K562 (cell line): Measurements from ENCODE around the gene RMI1. TPM values are rescaled to one million over a fixed set of nuclear protein-coding genes. Genes with fewer than 3 reads are reported as not detected.

Source experiments
- ATAC-seq: fragments of 200-7000 bp; cut with Tn5 transposase; 3 replicates; pipeline ENCODE4 v1.9.1; 2020; ENCODE audit warnings: moderate library complexity
- BruUV-seq: library from RNA; stranded (reverse); fragments of 400-500 nt; replicated peaks from 2 replicates; lab custom pipeline; 2021; lab: Mats Ljungman, UMichigan
- CTCF ChIA-PET: fragments of 300-600 bp; formaldehyde crosslinking; extraction: SDS; loops from one replicate; lab custom pipeline; 2021; ENCODE audit warnings: low intra/inter-chr PET ratio; lab: Yijun Ruan, JAX
- POLR2A ChIA-PET: fragments of 300-600, 350-650 bp; sonication (Branson Sonifier 250); formaldehyde crosslinking; extraction: SDS; loops from one replicate; lab custom pipeline; 2021; ENCODE audit warnings: antibody characterized with exemption, inconsistent platforms; lab: Yijun Ruan, JAX
- DNase-seq, 4 experiments: peaks; one replicate each; pipeline versions ENCODE4 v3.0.0 to v3.0.0-alpha.2; 2011 to 2018; ENCODE audit warnings: low spot score in 3 of 4, mixed read lengths in 3 of 4; ENCODE audit errors: extremely low read depth in 1 of 4
- FAIRE-seq: peaks from 2 replicates; lab custom pipeline; 2011; peaks lifted over from hg19 to GRCh38; lab: Jason Lieb, UNC
- H2AFZ ChIP-seq: 2 replicates; pipeline ENCODE4 v1.6.0; 2011; ENCODE audit warnings: low read depth, low read length, control low read depth, inconsistent platforms
- H3K27ac ChIP-seq: fragments of 200-600 bp; 3 replicates; pipeline ENCODE4 v1.8.0; 2011; ENCODE audit warnings: low read depth, mild to moderate bottlenecking, control low read depth, inconsistent platforms, low read length, moderate library complexity, mixed read lengths; ENCODE audit errors: extremely low read depth
- H3K27me3 ChIP-seq, 2 experiments: fragments of 300-600 bp in 1 of 2; 2 replicates in 1 of 2; 3 replicates in 1 of 2; pipeline versions ENCODE4 v1.6.0 to v1.8.0; 2011; ENCODE audit warnings: inconsistent platforms in 2 of 2, low read length in 2 of 2, mild to moderate bottlenecking in 1 of 2, mixed read lengths in 1 of 2, moderate library complexity in 1 of 2; ENCODE audit not compliant: control insufficient read depth in 2 of 2, insufficient read depth in 2 of 2
- H3K36me3 ChIP-seq: fragments of 300-600 bp; 3 replicates; pipeline ENCODE4 v1.8.0; 2011; ENCODE audit warnings: mild to moderate bottlenecking, low read length, inconsistent platforms; ENCODE audit not compliant: control insufficient read depth, insufficient read depth
- H3K4me1 ChIP-seq, 2 experiments: fragments of 200-600 bp in 1 of 2; replicated peaks in 1 of 2; 2 replicates in 1 of 2; 3 replicates in 1 of 2; pipeline versions ENCODE4 v1.5.1 to v1.8.0; 2011; ENCODE audit warnings: inconsistent platforms in 2 of 2, low read length in 2 of 2, mild to moderate bottlenecking in 1 of 2, mixed read lengths in 1 of 2, moderate library complexity in 1 of 2; ENCODE audit not compliant: control insufficient read depth in 2 of 2, insufficient read depth in 2 of 2
- H3K4me2 ChIP-seq: 2 replicates; pipeline ENCODE4 v1.6.1; 2011; ENCODE audit warnings: low read length, control low read depth, inconsistent platforms, mixed read lengths; ENCODE audit not compliant: insufficient read depth
- H3K4me3 ChIP-seq: fragments of 200-600 bp; sonication (generic), shearing (Covaris generic); 2 replicates; pipeline ENCODE4 v1.5.1; 2016; ENCODE audit warnings: control low read depth, inconsistent platforms
- H3K79me2 ChIP-seq: fragments of 200-600 bp; 3 replicates; pipeline ENCODE4 v1.8.0; 2011; ENCODE audit warnings: low read length, inconsistent platforms; ENCODE audit not compliant: control insufficient read depth, insufficient read depth
- H3K9ac ChIP-seq, 2 experiments: 2 replicates each; pipeline versions ENCODE4 v1.6.0 to v1.6.1; 2011; ENCODE audit warnings: low read depth in 2 of 2, low read length in 2 of 2, control low read depth in 1 of 2, inconsistent platforms in 1 of 2, mild to moderate bottlenecking in 1 of 2, mixed read lengths in 1 of 2; ENCODE audit not compliant: insufficient read depth in 1 of 2
- H3K9me1 ChIP-seq: one replicate; pipeline ENCODE4 v1.6.0; 2011; ENCODE audit warnings: inconsistent platforms, mild to moderate bottlenecking, low read length, moderate library complexity; ENCODE audit not compliant: control insufficient read depth, insufficient read depth
- H3K9me3 ChIP-seq: replicated peaks from 2 replicates; pipeline ENCODE4 v1.5.1; 2011; ENCODE audit warnings: low read depth, low read length, inconsistent platforms; ENCODE audit not compliant: control insufficient read depth, insufficient read depth
- H4K20me1 ChIP-seq: replicated peaks from 2 replicates; pipeline ENCODE4 v1.6.1; 2011; ENCODE audit warnings: low read length, inconsistent platforms, mixed read lengths; ENCODE audit not compliant: control insufficient read depth, insufficient read depth
- CSDE1 ChIP-seq, 2 experiments: fragments of 450-650 bp; IDR thresholded peaks; 2 replicates each; pipeline ENCODE4 v1.6.1; 2016; ENCODE audit warnings: mild to moderate bottlenecking in 1 of 2
- HBP1 ChIP-seq: fragments of 450-650 bp; formaldehyde crosslinking; IDR thresholded peaks from 2 replicates; pipeline ENCODE4 v1.4.0; 2022; ENCODE audit warnings: missing genetic modification characterization
- MLX ChIP-seq, 2 experiments: fragments of 450-650 bp in 1 of 2; sonication (generic) in 1 of 2; formaldehyde crosslinking; conservative IDR thresholded peaks; 2 replicates each; pipeline versions ENCODE4 v1.4.0 to v1.8.1; 2020 to 2022; ENCODE audit warnings: mild to moderate bottlenecking in 1 of 2, missing genetic modification reagents in 1 of 2
- NCOR1 ChIP-seq: fragments of 450-650 bp; IDR thresholded peaks from 2 replicates; pipeline ENCODE4 v1.6.1; 2016; ENCODE audit warnings: mild to moderate bottlenecking, moderate library complexity
- RFX7 ChIP-seq: fragments of 250-450 bp; sonication (Bioruptor Pico); IDR thresholded peaks from 2 replicates; pipeline ENCODE4 v1.5.1; 2021; ENCODE audit warnings: mild to moderate bottlenecking
- THAP7 ChIP-seq: fragments of 250-450 bp; sonication (Bioruptor Pico); IDR thresholded peaks from 2 replicates; pipeline ENCODE4 v1.5.0; 2021
- ZC3H4 ChIP-seq: sonication (generic); formaldehyde crosslinking; IDR thresholded peaks from 2 replicates; pipeline ENCODE4 v1.9.0; 2021; ENCODE audit warnings: missing genetic modification reagents, borderline replicate concordance
- ZNF174 ChIP-seq: fragments of 250-450 bp; sonication (Bioruptor Pico); IDR thresholded peaks from 2 replicates; pipeline ENCODE4 v1.4.0; 2020; ENCODE audit warnings: mild to moderate bottlenecking
- ZNF696 ChIP-seq: fragments of 250-450 bp; sonication (Bioruptor Pico); conservative IDR thresholded peaks from 2 replicates; pipeline ENCODE4 v1.4.0; 2020; ENCODE audit warnings: mild to moderate bottlenecking, moderate library complexity
- WGBS: fragments of 100-300 bp; shearing (Covaris generic); methylation state at CpG from one replicate; pipeline ENCODE4 v1.1.6; 2016; ENCODE audit warnings: low coverage, mixed read lengths; ENCODE audit not compliant: insufficient coverage; ENCODE audit errors: missing lambda C conversion rate; 5-methylcytosine and 5-hydroxymethylcytosine counted together
- in situ Hi-C: fragments of 300-500 bp; cut with MboI; formaldehyde crosslinking; loops from 4 replicates; pipeline ENCODE4 v1.15.0; 2018; ENCODE audit warnings: inconsistent platforms, mixed read lengths
- intact Hi-C: fragments of 100-400 bp; cut with micrococcal nuclease; formaldehyde crosslinking; loops from 2 replicates; pipeline ENCODE4 v1.14.2; 2022
- polyA plus RNA-seq, 8 experiments: library from polyadenylated mRNA; depleted of rRNA in 4 of 8; stranded (reverse) in 5 of 8; unstranded in 3 of 8; fragments of >200 nt; fragmentation: Nextera tagmentation in 2 of 8; fragmentation: Illumina TruSeq in 1 of 8; extraction: Ambion mirVana in 2 of 8; extraction: Trizol in 1 of 8; gene quantifications; 2 replicates each; pipeline versions ENCODE4 v1.2.1 to v1.2.3, GENCODE V29; 2011 to 2014; ENCODE audit warnings: inconsistent platforms in 1 of 8, missing spikeins in 1 of 8
- total RNA-seq, 7 experiments: library from RNA; depleted of rRNA in 6 of 7; stranded (reverse); fragments of >200 nt in 6 of 7; fragmentation: Illumina TruSeq in 2 of 7; extraction: Trizol in 2 of 7; gene quantifications; 2 replicates each; pipeline versions ENCODE4 v1.2.1 to v1.2.3, GENCODE V29; 2011 to 2021; ENCODE audit warnings: low replicate concordance in 1 of 7

RMI1 gene
- total and polyA plus RNA-seq, 9 of the 15 experiments (the other 6 are each of a cell fraction or from before 2014, with no cell fraction given): 3.0 to 17.4 (median 10.6) TPM

- Histone ChIP-seq H4K20me1 (no peaks in the 10 kb centered on the region), H3K79me2 (no peaks in the 10 kb centered on the region), H3K9ac (no peak overlapping the region), H3K27me3 (no peaks in the 10 kb centered on the region), H3K4me1 (no peaks in the 10 kb centered on the region), H3K9me3 (no peaks in the 10 kb centered on the region), H3K27ac (no peak overlapping the region), H3K36me3 (no peaks in the 10 kb centered on the region), H3K4me2 (no peak overlapping the region), H3K4me3 (no peak overlapping the region), H2AFZ (no peak overlapping the region), H3K9me1 (no peaks in the 10 kb centered on the region)
- BruUV-seq: no TSS peak
- ATAC-seq: no peak
- TF ChIP-seq MLX (CRISPR knock-in tag; conservative IDR thresholded peaks at IDR 0.05) (no peak), ZNF174 (CRISPR knock-in tag) (no peak), HBP1 (CRISPR knock-in tag) (no peak), RFX7 (no peak), ZC3H4 (CRISPR knock-in tag) (no peak), ZNF696 (CRISPR knock-in tag) (no peak), NCOR1 (no peak), CSDE1 (IDR thresholded peaks at IDR 0.05) (no peak), THAP7 (no peak)
- ChIA-PET CTCF (no interaction called here), POLR2A (interaction anchor here (1.4 kb wide), 1 partner anchor 329 kb away, joined by 3 read pairs; no protein-coding TSS in a partner anchor)
- 33% methylated on average over 1 of the region's 2 CpGs for WGBS
- in situ Hi-C loops (no loop called here), intact Hi-C loops (no loop called here)
- DNase-seq: no peak
- FAIRE-seq: no peak
Observed at GRCh38 chr9:83932011-83932410, 48.6 kb upstream of the RMI1 start.
